ENCODE data around the gene RPP21. TPM values are rescaled to one million over a fixed set of nuclear protein-coding genes. Genes with fewer than 3 reads are reported as not detected.

The RPP21 gene
- total and polyA plus RNA-seq, 2 donors (not counting 1 experiment from before 2014, with no cell fraction given) = 16.7 to 30.2 TPM

- Histone ChIP-seq H3K9ac (ENCODE audit: insufficient read depth, low read length) (no peak overlapping the region), H3K4me2 (ENCODE audit: extremely low read depth, insufficient read depth, low read length) (no peak overlapping the region), H2AFZ (ENCODE audit: low read length) (no peak overlapping the region), H3K4me1 (ENCODE audit: control insufficient read depth, extremely low read depth, insufficient read depth, low read length) (no peaks in the 10 kb centered on the region), H3K27me3 (ENCODE audit: control insufficient read depth, insufficient read depth, low read length) (peaks cover 4% of the 10 kb centered on the region), H3K4me3 (replicated peaks in 1 of 4; ENCODE audit: control extremely low read depth in 1 of 4, insufficient read depth in 1 of 4, low read depth in 3 of 4, low read length in 4 of 4) (no peak overlapping the region), H3K27ac (ENCODE audit: insufficient read depth, low read length) (no peak overlapping the region), H4K20me1 (ENCODE audit: control insufficient read depth, extremely low read depth, insufficient read depth, low read length) (no peaks in the 10 kb centered on the region), H3K9me3 (ENCODE audit: control insufficient read depth, insufficient read depth, low read depth, low read length) (no peaks in the 10 kb centered on the region), H3K79me2 (ENCODE audit: control insufficient read depth, insufficient read depth, low read length) (no peaks in the 10 kb centered on the region), H3K36me3 (ENCODE audit: control insufficient read depth, insufficient read depth, low read length) (no peaks in the 10 kb centered on the region)
- DNase-seq (ENCODE audit: low read depth in 2 of 2) = no peak
- no peak for TF ChIP-seq CTCF (conservative IDR thresholded peaks at IDR 0.05 in 1 of 2, IDR thresholded peaks at IDR 0.05 in 1 of 2; ENCODE audit: low read depth in 1 of 2, low read length in 2 of 2)
- no peak for TF ChIP-seq EZH2 (IDR thresholded peaks at IDR 0.05; ENCODE audit: low read length, missing control alignments)
Observed at GRCh38 chr6:30352550-30352949, 7.6 kb downstream of the RPP21 start.

- H3K4me1 ChIP-seq (ENCODE audit: control insufficient read depth, extremely low read depth, insufficient read depth, low read length) = no peaks in the 10 kb centered on the region
- no peak overlapping the region for H3K4me3 ChIP-seq (replicated peaks in 1 of 4; ENCODE audit: control extremely low read depth in 1 of 4, insufficient read depth in 1 of 4, low read depth in 3 of 4, low read length in 4 of 4)
- TF ChIP-seq CTCF (conservative IDR thresholded peaks at IDR 0.05 in 1 of 2, IDR thresholded peaks at IDR 0.05 in 1 of 2; ENCODE audit: low read depth in 1 of 2, low read length in 2 of 2) (no peak), EZH2 (IDR thresholded peaks at IDR 0.05; ENCODE audit: low read length, missing control alignments) (no peak)
- H3K79me2 ChIP-seq (ENCODE audit: control insufficient read depth, insufficient read depth, low read length) = no peaks in the 10 kb centered on the region
- H3K27me3 ChIP-seq (ENCODE audit: control insufficient read depth, insufficient read depth, low read length) = peaks cover 21% of the 10 kb centered on the region
- H3K9me3 ChIP-seq (ENCODE audit: control insufficient read depth, insufficient read depth, low read depth, low read length) = no peaks in the 10 kb centered on the region
- no peak for DNase-seq (ENCODE audit: low read depth in 2 of 2)
- no peak overlapping the region for H2AFZ ChIP-seq (ENCODE audit: low read length)
- no peaks in the 10 kb centered on the region for H4K20me1 ChIP-seq (ENCODE audit: control insufficient read depth, extremely low read depth, insufficient read depth, low read length)
- H3K9ac ChIP-seq (ENCODE audit: insufficient read depth, low read length) = no peak overlapping the region
- H3K4me2 ChIP-seq (ENCODE audit: extremely low read depth, insufficient read depth, low read length) = no peak overlapping the region
- H3K36me3 ChIP-seq (ENCODE audit: control insufficient read depth, insufficient read depth, low read length) = no peaks in the 10 kb centered on the region
- no peak overlapping the region for H3K27ac ChIP-seq (ENCODE audit: insufficient read depth, low read length)
Observed at GRCh38 chr6:30355281-30355680, 10.3 kb downstream of the RPP21 start.

- Histone ChIP-seq H3K4me1 (ENCODE audit: control insufficient read depth, extremely low read depth, insufficient read depth, low read length) (no peaks in the 10 kb centered on the region), H3K27ac (ENCODE audit: insufficient read depth, low read length) (no peak overlapping the region), H3K36me3 (ENCODE audit: control insufficient read depth, insufficient read depth, low read length) (no peaks in the 10 kb centered on the region), H3K4me3 (replicated peaks in 1 of 4; ENCODE audit: control extremely low read depth in 1 of 4, insufficient read depth in 1 of 4, low read depth in 3 of 4, low read length in 4 of 4) (no peak overlapping the region), H4K20me1 (ENCODE audit: control insufficient read depth, extremely low read depth, insufficient read depth, low read length) (no peaks in the 10 kb centered on the region), H3K4me2 (ENCODE audit: extremely low read depth, insufficient read depth, low read length) (no peak overlapping the region), H3K9ac (ENCODE audit: insufficient read depth, low read length) (no peak overlapping the region), H2AFZ (ENCODE audit: low read length) (no peak overlapping the region), H3K9me3 (ENCODE audit: control insufficient read depth, insufficient read depth, low read depth, low read length) (no peaks in the 10 kb centered on the region), H3K27me3 (ENCODE audit: control insufficient read depth, insufficient read depth, low read length) (peaks cover 28% of the 10 kb centered on the region), H3K79me2 (ENCODE audit: control insufficient read depth, insufficient read depth, low read length) (no peaks in the 10 kb centered on the region)
- no peak for DNase-seq (ENCODE audit: low read depth in 2 of 2)
- TF ChIP-seq EZH2 (IDR thresholded peaks at IDR 0.05; ENCODE audit: low read length, missing control alignments) (no peak), CTCF (conservative IDR thresholded peaks at IDR 0.05 in 1 of 2, IDR thresholded peaks at IDR 0.05 in 1 of 2; ENCODE audit: low read depth in 1 of 2, low read length in 2 of 2) (no peak)
Observed at GRCh38 chr6:30356536-30356935, 11.6 kb downstream of the RPP21 start.

Data from fibroblast of lung (primary cell).